ENCODE data around the gene KYNU. TPM values are rescaled to one million over a fixed set of nuclear protein-coding genes. Genes with fewer than 3 reads are reported as not detected.

KYNU gene
- total RNA-seq, 1 donor from 2014 or later: 2.3 TPM

GRCh38 chr2:142973160-142973821 lies 95.8 kb downstream of the KYNU start:
- Histone ChIP-seq H3K4me3 (no peak overlapping the region), H3K4me1 (no peaks in the 10 kb centered on the region), H3K36me3 (no peaks in the 10 kb centered on the region), H3K9me3 (no peaks in the 10 kb centered on the region), H3K27ac (no peak overlapping the region), H3K27me3 (no peaks in the 10 kb centered on the region)
- no peak for DNase-seq (ENCODE audit: low spot score in 2 of 2)
- TF ChIP-seq CTCF (IDR thresholded peaks at IDR 0.05): no peak
- intact Hi-C loops (cut with DNase I): no loop called here

GRCh38 chr2:142973822-142974207 lies 96.4 kb downstream of the KYNU start:
- intact Hi-C loops (cut with DNase I): no loop called here
- no peak for DNase-seq (ENCODE audit: low spot score in 2 of 2)
- Histone ChIP-seq H3K4me3 (no peak overlapping the region), H3K9me3 (no peaks in the 10 kb centered on the region), H3K36me3 (no peaks in the 10 kb centered on the region), H3K27me3 (no peaks in the 10 kb centered on the region), H3K27ac (no peak overlapping the region), H3K4me1 (no peaks in the 10 kb centered on the region)
- TF ChIP-seq CTCF (IDR thresholded peaks at IDR 0.05): no peak

GRCh38 chr2:142974288-142975024 lies 97.0 kb downstream of the KYNU start:
- intact Hi-C loops (cut with DNase I): no loop called here
- Histone ChIP-seq H3K4me1 (no peaks in the 10 kb centered on the region), H3K4me3 (no peak overlapping the region), H3K9me3 (no peaks in the 10 kb centered on the region), H3K27ac (no peak overlapping the region), H3K27me3 (no peaks in the 10 kb centered on the region), H3K36me3 (no peaks in the 10 kb centered on the region)
- TF ChIP-seq CTCF (IDR thresholded peaks at IDR 0.05): no peak
- no peak for DNase-seq (ENCODE audit: low spot score in 2 of 2)

GRCh38 chr2:142975239-142975638 lies 97.8 kb downstream of the KYNU start:
- no peak for TF ChIP-seq CTCF (IDR thresholded peaks at IDR 0.05)
- no peak overlapping the region for H3K4me3 ChIP-seq
- no peaks in the 10 kb centered on the region for H3K9me3 ChIP-seq
- H3K4me1 ChIP-seq: no peaks in the 10 kb centered on the region
- no peak for DNase-seq (ENCODE audit: low spot score in 2 of 2)
- no peaks in the 10 kb centered on the region for H3K27me3 ChIP-seq
- intact Hi-C loops (cut with DNase I): no loop called here
- no peaks in the 10 kb centered on the region for H3K36me3 ChIP-seq
- H3K27ac ChIP-seq: no peak overlapping the region

GRCh38 chr2:142980246-142981068 lies 103.0 kb downstream of the KYNU start:
- Histone ChIP-seq H3K27me3 (no peaks in the 10 kb centered on the region), H3K9me3 (no peaks in the 10 kb centered on the region), H3K36me3 (no peaks in the 10 kb centered on the region), H3K4me1 (no peaks in the 10 kb centered on the region), H3K4me3 (no peak overlapping the region), H3K27ac (no peak overlapping the region)
- TF ChIP-seq CTCF (IDR thresholded peaks at IDR 0.05): peak in 1 of 3 experiments; percentile 45
- intact Hi-C loops (cut with DNase I): loop anchor here (5.0 kb wide), 1 partner anchor 298 kb away; no protein-coding TSS in a partner anchor
- no peak for DNase-seq (ENCODE audit: low spot score in 2 of 2)
